ENCODE data around the gene UBA6. TPM values are rescaled to one million over a fixed set of nuclear protein-coding genes. Genes with fewer than 3 reads are reported as not detected.

The UBA6 gene
- total RNA-seq, 1 experiment from 2014 or later = 72.2 TPM

GRCh38 chr4:67700116-67700737, 728 bp downstream of the UBA6 start:
- no peaks in the 10 kb centered on the region for H3K9me3 ChIP-seq (ENCODE audit: control insufficient read depth, low read depth, low read length)
- no peaks in the 10 kb centered on the region for H3K23me2 ChIP-seq (ENCODE audit: insufficient read length, low read depth, low read length, poor library complexity, severe bottlenecking)
- no peak overlapping the region for H3T11ph ChIP-seq (ENCODE audit: low read length)
- no peaks in the 10 kb centered on the region for H3K4me1 ChIP-seq (ENCODE audit: insufficient read depth, low read length)
- peak overlapping the region; percentile 88 for H3K18ac ChIP-seq (ENCODE audit: insufficient read length, low read depth, low read length)
- H2AK5ac ChIP-seq (ENCODE audit: insufficient read length, low read length) = no peak overlapping the region
- no peak overlapping the region for H3K4ac ChIP-seq (ENCODE audit: low read depth, low read length)
- H3K23ac ChIP-seq (ENCODE audit: insufficient read length, low read depth, low read length) = no peak overlapping the region
- peak overlapping the region; percentile 92 for H3K9ac ChIP-seq (ENCODE audit: extremely low read depth, insufficient read length, low read length)
- no peak overlapping the region for H3K56ac ChIP-seq (ENCODE audit: insufficient read length, low read depth, low read length)
- H3K79me2 ChIP-seq (ENCODE audit: insufficient read depth, low read length) = peaks cover 18% of the 10 kb centered on the region
- TF ChIP-seq CTCF (conservative IDR thresholded peaks at IDR 0.05) = no peak
- no peak overlapping the region for H2BK5ac ChIP-seq (ENCODE audit: insufficient read length, low read length)
- no peak overlapping the region for H4K8ac ChIP-seq (replicated peaks; ENCODE audit: insufficient read length, low read depth, low read length)
- peak overlapping the region; percentile 60 to 96 (median 79); a peak in 5 of 7 replicates for H3K27ac Mint-ChIP-seq
- no peaks in the 10 kb centered on the region for H3K27me3 Mint-ChIP-seq (ENCODE audit: low read depth)
- H2BK20ac ChIP-seq (ENCODE audit: low read depth, low read length, poor library complexity, severe bottlenecking) = no peak overlapping the region
- no peak overlapping the region for H2BK120ac ChIP-seq (ENCODE audit: low read depth, low read length, poor library complexity, severe bottlenecking)
- peaks cover 9% of the 10 kb centered on the region for H3K79me1 ChIP-seq (ENCODE audit: insufficient read depth, low read depth, low read length, poor library complexity, severe bottlenecking)
- no CpG with 5 or more reads among the region's 11 CpGs for WGBS (ENCODE audit: extremely low coverage, insufficient read length, low lambda C conversion rate)
- H2AFZ ChIP-seq (ENCODE audit: low read length) = no peak overlapping the region
- peaks cover 9 to 12% (median 12%) of the 10 kb centered on the region in 3 experiments for H3K36me3 Mint-ChIP-seq (ENCODE audit: insufficient read depth in 1 of 3, low read depth in 3 of 3)
- no peak overlapping the region for H4K91ac ChIP-seq (ENCODE audit: insufficient read length, low read depth, low read length)
- H3K4me2 ChIP-seq (ENCODE audit: insufficient read depth, insufficient read length, low read length) = peak overlapping the region; percentile 78
- H3K9me3 Mint-ChIP-seq = no peaks in the 10 kb centered on the region
- no peak overlapping the region for H2BK15ac ChIP-seq (ENCODE audit: low read depth, low read length)
- H3K4me3 Mint-ChIP-seq = peak overlapping the region; percentile 84 to 88
- H3K27ac ChIP-seq (ENCODE audit: insufficient read length, low read depth, low read length) = no peak overlapping the region
- H3K27me3 ChIP-seq (ENCODE audit: insufficient read depth, low read length) = no peaks in the 10 kb centered on the region
- no peak overlapping the region for H2BK12ac ChIP-seq (ENCODE audit: insufficient read length, low read depth, low read length)
- peak overlapping the region; percentile 94 for H3K14ac ChIP-seq (ENCODE audit: insufficient read depth, low read length)
- no peaks in the 10 kb centered on the region for H4K20me1 ChIP-seq (ENCODE audit: control insufficient read depth, insufficient read depth, insufficient read length)
- H4K5ac ChIP-seq (ENCODE audit: insufficient read length, low read depth, low read length) = no peak overlapping the region
- peaks cover 13 to 15% of the 10 kb centered on the region in 2 experiments for H3K4me1 Mint-ChIP-seq
- no peak for DNase-seq

Measured in H9 (cell line).